Thymus (tissue), 11 donors: Measurements from ENCODE around the gene OR7D2. TPM values are rescaled to one million over a fixed set of nuclear protein-coding genes. Genes with fewer than 3 reads are reported as not detected.
"Not testable (repeated sequence)": the region's sequence is repeated elsewhere in the genome, so short reads cannot be mapped to it uniquely, and the experiment has no call there.

ENCODE experiments used
- DNase-seq, 9 donors: peaks; one replicate each; pipeline ENCODE4 v3.0.0-alpha.2; 2013; ENCODE audit warnings: low spot score in 9 of 9, low read depth in 6 of 9, missing footprints in 1 of 9
- H3K27ac ChIP-seq, 2 donors: one replicate each; pipeline ENCODE4 v1.5.1; 2013; ENCODE audit warnings: control low read depth in 1 of 2, low read depth in 1 of 2, low read length in 1 of 2, mild to moderate bottlenecking in 1 of 2, moderate library complexity in 1 of 2
- H3K27me3 ChIP-seq, 2 donors: one replicate each; pipeline ENCODE4 v1.5.1; 2013; ENCODE audit warnings: low read length in 1 of 2; ENCODE audit not compliant: control insufficient read depth in 2 of 2, insufficient read depth in 1 of 2
- H3K36me3 ChIP-seq, 2 donors: one replicate each; pipeline ENCODE4 v1.5.1; 2013; ENCODE audit warnings: low read length in 1 of 2, mild to moderate bottlenecking in 1 of 2, moderate library complexity in 1 of 2; ENCODE audit not compliant: control insufficient read depth in 2 of 2, insufficient read depth in 2 of 2
- H3K4me1 ChIP-seq, 2 donors: one replicate each; pipeline ENCODE4 v1.5.1; 2013; ENCODE audit warnings: low read length in 2 of 2; ENCODE audit not compliant: control insufficient read depth in 2 of 2, insufficient read depth in 2 of 2
- H3K4me3 ChIP-seq, 2 donors: one replicate each; pipeline ENCODE4 v1.5.1; 2013; ENCODE audit warnings: low read length in 2 of 2, control low read depth in 1 of 2, mild to moderate bottlenecking in 1 of 2
- H3K9me3 ChIP-seq, 2 donors: one replicate each; pipeline ENCODE4 v1.5.1; 2013; ENCODE audit warnings: low read length in 1 of 2, mild to moderate bottlenecking in 1 of 2; ENCODE audit not compliant: control insufficient read depth in 2 of 2, insufficient read depth in 1 of 2
- WGBS: extraction: QIAGEN DNeasy Blood & Tissue Kit; methylation state at CpG from one replicate; pipeline ENCODE4 v1.1.7; 2013; 5-methylcytosine and 5-hydroxymethylcytosine counted together
- polyA plus RNA-seq: library from polyadenylated mRNA; stranded (reverse); fragments of 200-250 nt; gene quantifications from one replicate; pipeline ENCODE4 v1.2.3, GENCODE V29; 2013
- total RNA-seq: library from RNA; stranded (reverse); fragments of 120-200 nt; gene quantifications from one replicate; pipeline ENCODE4 v1.2.4, GENCODE V29; 2013
- donor health status: healthy.

OR7D2 gene
- total and polyA plus RNA-seq, 2 donors = under 0.01 to 0.07 TPM

DNA sequence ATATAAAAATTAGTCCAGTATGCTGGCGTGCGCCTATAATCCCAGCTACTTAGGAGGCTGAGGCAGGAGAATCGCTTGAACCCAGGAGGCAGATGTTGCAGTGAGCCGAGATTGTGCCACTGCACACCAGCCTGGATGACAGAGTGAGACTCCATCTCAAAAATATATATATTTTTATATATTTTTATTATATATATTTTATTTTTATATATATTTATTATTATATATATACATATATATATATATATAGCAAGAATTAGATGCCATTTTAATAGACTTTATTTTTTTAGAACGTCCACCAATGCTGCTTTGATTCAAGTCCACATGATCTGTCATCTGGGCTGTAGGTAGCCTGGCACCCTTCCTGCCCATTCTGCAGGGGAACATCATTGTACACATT, 3.5 kb upstream of the OR7D2 start:
- Histone ChIP-seq H3K36me3 (no peaks in the 10 kb centered on the region), H3K9me3 (peaks cover 0 to 3% of the 10 kb centered on the region in 2 donors), H3K27me3 (no peaks in the 10 kb centered on the region), H3K4me1 (no peaks in the 10 kb centered on the region), H3K27ac (no peak overlapping the region), H3K4me3 (no peak overlapping the region)
- DNase-seq = no peak
- WGBS = 96% methylated on average over 5 of the region's 5 CpGs

DNA sequence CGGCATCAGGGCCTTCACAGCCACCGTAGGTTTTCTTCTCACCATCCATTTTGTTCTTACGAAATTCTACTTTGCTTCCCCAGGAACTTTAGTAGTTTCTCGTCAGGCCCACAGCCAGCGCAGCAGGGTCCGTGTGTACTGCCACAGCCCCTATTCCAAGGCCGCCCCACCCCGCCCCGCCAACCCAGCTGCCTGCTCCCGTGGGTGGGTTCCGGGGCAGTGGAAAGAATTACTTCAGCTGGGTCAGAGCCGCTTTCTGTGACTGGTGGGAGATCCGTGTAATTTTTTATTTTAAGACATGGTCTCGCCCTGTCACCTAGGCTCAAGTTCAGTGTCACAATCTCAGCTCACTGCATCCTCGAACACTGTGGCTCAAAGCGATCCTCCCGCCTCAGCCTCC, 4.2 kb downstream of the OR7D2 start:
- no peaks in the 10 kb centered on the region for H3K9me3 ChIP-seq
- 94% methylated on average over 17 of the region's 17 CpGs for WGBS
- DNase-seq = no peak
- H3K27me3 ChIP-seq = no peaks in the 10 kb centered on the region
- H3K27ac ChIP-seq = no peak overlapping the region
- no peak overlapping the region for H3K4me3 ChIP-seq
- H3K36me3 ChIP-seq = no peaks in the 10 kb centered on the region
- H3K4me1 ChIP-seq = no peaks in the 10 kb centered on the region

DNA sequence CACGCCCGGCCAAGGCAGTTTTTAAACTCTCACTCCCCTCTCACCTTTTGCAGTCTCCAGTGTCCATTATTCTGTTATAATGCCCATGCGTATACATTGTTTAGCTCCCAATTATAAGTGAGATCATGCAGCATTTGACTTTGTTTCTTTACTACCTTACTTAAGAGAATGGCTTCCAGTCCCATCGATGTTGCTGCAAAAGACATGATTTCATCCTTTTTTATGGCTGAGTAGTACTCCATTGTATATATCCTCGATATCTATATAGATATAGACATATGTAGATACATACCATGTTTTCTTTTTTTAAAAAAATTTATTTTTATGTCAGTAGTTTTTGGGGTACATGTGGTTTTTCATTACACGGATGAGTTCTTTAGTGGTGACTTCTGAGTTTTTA, 8.4 kb downstream of the OR7D2 start:
- H3K27me3 ChIP-seq = no peaks in the 10 kb centered on the region
- peaks cover 0 to 7% of the 10 kb centered on the region in 2 donors for H3K9me3 ChIP-seq
- 81% methylated on average over 6 of the region's 6 CpGs for WGBS
- DNase-seq = no peak
- H3K27ac ChIP-seq = no peak overlapping the region
- no peak overlapping the region for H3K4me3 ChIP-seq
- no peaks in the 10 kb centered on the region for H3K4me1 ChIP-seq
- H3K36me3 ChIP-seq = no peaks in the 10 kb centered on the region

- peaks cover 0 to 7% of the 10 kb centered on the region in 2 donors for H3K9me3 ChIP-seq
- H3K4me1 ChIP-seq = no peaks in the 10 kb centered on the region
- H3K36me3 ChIP-seq = no peaks in the 10 kb centered on the region
- no peak for DNase-seq
- whole genome bisulfite sequencing = 81% methylated on average over 7 of the region's 7 CpGs
- H3K27ac ChIP-seq = no peak overlapping the region
- H3K27me3 ChIP-seq = no peaks in the 10 kb centered on the region
- H3K4me3 ChIP-seq = no peak overlapping the region
Observed at GRCh38 chr19:9189535-9189934, 10.8 kb downstream of the OR7D2 start.

GRCh38 chr19:9198044-9198443, 19.3 kb downstream of the OR7D2 start:
- not testable (repeated sequence) for H3K27me3 ChIP-seq, H3K36me3 ChIP-seq, H3K9me3 ChIP-seq, DNase-seq, H3K4me1 ChIP-seq, H3K27ac ChIP-seq, H3K4me3 ChIP-seq
- 90% methylated on average over 2 of the region's 2 CpGs for WGBS

GRCh38 chr19:9205501-9206113, 26.8 kb downstream of the OR7D2 start:
- no peak overlapping the region for H3K4me3 ChIP-seq

DNA sequence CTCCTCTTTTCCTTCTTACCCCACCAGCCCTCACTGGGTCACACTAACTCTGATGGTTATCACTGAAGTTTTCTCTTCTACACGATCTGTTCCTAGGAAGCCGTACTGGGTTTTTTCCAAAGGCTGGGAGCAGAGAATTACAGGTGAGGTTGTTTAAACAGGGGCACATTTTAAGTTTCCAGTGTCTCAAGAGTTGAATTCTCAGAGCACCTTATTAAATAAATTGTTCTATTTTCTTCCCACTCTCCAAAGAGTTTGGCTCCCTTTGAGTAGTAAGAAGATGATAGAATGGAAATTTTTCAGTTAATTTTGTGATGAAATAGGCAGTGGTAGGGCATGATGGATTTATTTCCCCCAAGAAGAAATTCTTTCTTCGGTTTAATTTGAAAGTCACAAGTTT, 40.7 kb downstream of the OR7D2 start, which contains the start of gene OR7D4:
OR7D4 (minus strand) TSS at position 101 of the 400 bp plus-strand sequence. CDS start 4,752 bp downstream, outside the sequence.
- Histone ChIP-seq H3K9me3 (no peaks in the 10 kb centered on the region), H3K27me3 (no peaks in the 10 kb centered on the region), H3K27ac (no peak within 1 kb of the TSS), H3K4me3 (no peak within 1 kb of the TSS), H3K36me3 (no peaks in the 10 kb centered on the region), H3K4me1 (no peaks in the 10 kb centered on the region)
- WGBS = 79% methylated on average over 3 of the region's 3 CpGs
- DNase-seq = no peak

More at GRCh38 chr19:9205501-9206113, 26.8 kb downstream of the OR7D2 start:
- Histone ChIP-seq H3K27ac (no peak overlapping the region), H3K4me1 (no peaks in the 10 kb centered on the region), H3K27me3 (no peaks in the 10 kb centered on the region), H3K9me3 (no peaks in the 10 kb centered on the region), H3K36me3 (no peaks in the 10 kb centered on the region)
- WGBS = 37% methylated on average over 13 of the region's 13 CpGs
- peak; percentile 2 to 60 (median 20) for DNase-seq

Other genes with a start within 250 kb of the OR7D2 start
- gene MUC16, start 168.6 kb upstream of the OR7D2 start, total RNA-seq = 0.61 TPM
- 7.2 TPM for gene MUC16, start 168.6 kb upstream of the OR7D2 start, polyA plus RNA-seq
- gene OR1M1, start 91.9 kb upstream of the OR7D2 start, total RNA-seq = not detected
- under 0.01 TPM for gene OR1M1, start 91.9 kb upstream of the OR7D2 start, polyA plus RNA-seq
- gene OR7G2, start 71.5 kb upstream of the OR7D2 start, total RNA-seq = not detected
- gene OR7G2, start 71.5 kb upstream of the OR7D2 start, polyA plus RNA-seq = 0.02 TPM
- not detected for gene OR7G1, start 63.2 kb upstream of the OR7D2 start, total RNA-seq
- gene OR7G1, start 63.2 kb upstream of the OR7D2 start, polyA plus RNA-seq = not detected
- not detected for gene OR7G3, start 52.0 kb upstream of the OR7D2 start, total RNA-seq
- gene OR7G3, start 52.0 kb upstream of the OR7D2 start, polyA plus RNA-seq = not detected
- gene ZNF317, start 38.6 kb upstream of the OR7D2 start, total RNA-seq = 24.8 TPM
- 44.2 TPM for gene ZNF317, start 38.6 kb upstream of the OR7D2 start, polyA plus RNA-seq
- not detected for gene OR7D4, start 40.6 kb downstream of the OR7D2 start, total RNA-seq
- gene OR7D4, start 40.6 kb downstream of the OR7D2 start, polyA plus RNA-seq = 0.02 TPM
- gene OR7E24, start 72.0 kb downstream of the OR7D2 start, total RNA-seq = not detected
- not detected for gene OR7E24, start 72.0 kb downstream of the OR7D2 start, polyA plus RNA-seq
- 4.5 TPM for gene ZNF699, start 130.9 kb downstream of the OR7D2 start, total RNA-seq
- 1.8 TPM for gene ZNF699, start 130.9 kb downstream of the OR7D2 start, polyA plus RNA-seq
- gene ZNF559, start 145.2 kb downstream of the OR7D2 start, total RNA-seq = 27.7 TPM
- gene ZNF559, start 145.2 kb downstream of the OR7D2 start, polyA plus RNA-seq = 72.1 TPM
- 2.9 TPM for gene ZNF177, start 184.0 kb downstream of the OR7D2 start, total RNA-seq
- 13.8 TPM for gene ZNF177, start 184.0 kb downstream of the OR7D2 start, polyA plus RNA-seq